Skeletal muscle tissue (tissue), 4 donors: Measurements from ENCODE around the gene TTLL10. TPM values are rescaled to one million over a fixed set of nuclear protein-coding genes. Genes with fewer than 3 reads are reported as not detected.

ENCODE experiments used
- H3K27ac ChIP-seq: one replicate; pipeline ENCODE4 v1.7.0; 2013; ENCODE audit warnings: mild to moderate bottlenecking, low read depth, low read length, inconsistent platforms
- H3K27me3 ChIP-seq, 3 donors: one replicate each; pipeline ENCODE4 v1.7.0; 2013; ENCODE audit warnings: low read length in 3 of 3; ENCODE audit not compliant: control insufficient read depth in 3 of 3, insufficient read depth in 3 of 3
- H3K36me3 ChIP-seq, 3 donors: one replicate each; pipeline ENCODE4 v1.7.0; 2013; ENCODE audit warnings: low read length in 3 of 3; ENCODE audit not compliant: control insufficient read depth in 3 of 3, insufficient read depth in 3 of 3
- H3K4me1 ChIP-seq, 3 donors: one replicate each; pipeline ENCODE4 v1.7.0; 2013; ENCODE audit warnings: low read length in 3 of 3, mild to moderate bottlenecking in 3 of 3; ENCODE audit not compliant: control insufficient read depth in 3 of 3, insufficient read depth in 3 of 3
- H3K4me3 ChIP-seq, 3 donors: one replicate each; pipeline ENCODE4 v1.7.0; 2013; ENCODE audit warnings: low read length in 3 of 3
- H3K9ac ChIP-seq, 3 donors: one replicate each; pipeline ENCODE4 v1.7.0; 2013; ENCODE audit warnings: low read length in 3 of 3, mild to moderate bottlenecking in 3 of 3, moderate library complexity in 2 of 3, low read depth in 1 of 3
- H3K9me3 ChIP-seq, 3 donors: one replicate each; pipeline ENCODE4 v1.7.0; 2013; ENCODE audit warnings: low read length in 3 of 3; ENCODE audit not compliant: control insufficient read depth in 3 of 3
- total RNA-seq: library from RNA; depleted of rRNA; stranded (reverse); fragments of >200 nt; gene quantifications from one replicate; pipeline ENCODE4 v1.2.3, GENCODE V29; 2014
- donor health status: Osteomylitis.

Gene TTLL10
- total RNA-seq, 1 donor from 2014 or later, result not detected

DNA sequence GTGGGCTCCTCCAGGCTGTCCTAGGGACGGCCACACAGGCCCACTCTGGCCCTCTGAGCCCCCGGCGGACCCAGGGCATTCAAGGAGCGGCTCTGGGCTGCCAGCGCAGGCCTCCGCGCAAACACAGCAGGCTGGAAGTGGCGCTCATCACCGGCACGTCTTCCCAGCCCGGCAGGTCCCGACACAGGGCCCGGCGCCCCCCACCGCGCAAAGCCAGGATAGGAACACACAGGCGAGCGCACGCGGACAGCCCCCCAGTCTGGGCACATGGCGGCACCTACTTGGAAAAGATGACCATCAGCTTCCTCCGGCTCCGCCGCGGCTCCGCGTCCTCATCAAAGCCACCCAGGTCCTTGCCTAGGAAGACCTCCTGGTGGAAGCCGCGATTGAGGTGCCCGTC lies 54.5 kb downstream of the TTLL10 start:
- Histone ChIP-seq H3K4me1 (peaks cover 29 to 50% (median 37%) of the 10 kb centered on the region in 3 donors), H3K27me3 (no peaks in the 10 kb centered on the region), H3K9ac (no peak overlapping the region), H3K9me3 (no peaks in the 10 kb centered on the region), H3K36me3 (peaks cover 21 to 40% (median 26%) of the 10 kb centered on the region in 3 donors), H3K27ac (no peak overlapping the region), H3K4me3 (no peak overlapping the region)

DNA sequence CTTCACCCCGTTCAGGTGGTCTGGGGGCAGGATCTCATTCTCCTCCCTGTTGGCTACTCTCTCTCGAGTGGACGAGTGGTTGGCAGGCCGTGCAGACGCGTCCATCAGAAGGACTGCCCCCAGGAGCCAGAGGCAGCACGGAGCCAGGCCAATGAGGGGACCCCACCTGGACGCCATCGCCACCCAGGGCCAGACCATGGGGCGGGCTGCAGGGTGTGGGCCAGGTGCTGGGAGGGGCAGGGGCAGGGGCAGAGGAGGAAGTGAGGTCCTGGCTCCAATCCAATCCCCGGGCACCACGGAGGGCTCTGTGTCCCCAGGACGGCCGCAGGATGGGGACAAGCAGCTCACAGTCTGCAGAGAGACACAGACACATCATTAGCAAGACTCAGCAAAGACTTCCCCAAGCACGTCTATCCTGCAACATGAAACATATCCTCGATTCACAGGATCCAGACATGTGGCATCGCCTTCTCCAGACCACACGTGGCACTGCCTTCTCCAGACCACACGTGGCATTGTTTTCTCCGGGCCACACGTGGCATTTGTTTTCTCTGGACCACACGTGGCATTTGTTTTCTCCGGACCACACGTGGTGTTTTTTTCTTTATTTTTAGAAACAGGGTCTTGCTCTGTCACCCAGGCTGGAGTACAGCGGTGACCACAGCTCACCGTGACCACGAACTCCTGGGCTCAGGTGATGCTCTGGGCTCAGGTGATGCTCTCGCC lies 55.1 kb downstream of the TTLL10 start:
- no peaks in the 10 kb centered on the region for H3K9me3 ChIP-seq
- peaks cover 18 to 37% (median 23%) of the 10 kb centered on the region in 3 donors for H3K36me3 ChIP-seq
- H3K4me3 ChIP-seq, result no peak overlapping the region
- H3K27ac ChIP-seq, result no peak overlapping the region
- no peaks in the 10 kb centered on the region for H3K27me3 ChIP-seq
- H3K9ac ChIP-seq, result no peak overlapping the region
- peaks cover 33 to 53% (median 37%) of the 10 kb centered on the region in 3 donors for H3K4me1 ChIP-seq

DNA sequence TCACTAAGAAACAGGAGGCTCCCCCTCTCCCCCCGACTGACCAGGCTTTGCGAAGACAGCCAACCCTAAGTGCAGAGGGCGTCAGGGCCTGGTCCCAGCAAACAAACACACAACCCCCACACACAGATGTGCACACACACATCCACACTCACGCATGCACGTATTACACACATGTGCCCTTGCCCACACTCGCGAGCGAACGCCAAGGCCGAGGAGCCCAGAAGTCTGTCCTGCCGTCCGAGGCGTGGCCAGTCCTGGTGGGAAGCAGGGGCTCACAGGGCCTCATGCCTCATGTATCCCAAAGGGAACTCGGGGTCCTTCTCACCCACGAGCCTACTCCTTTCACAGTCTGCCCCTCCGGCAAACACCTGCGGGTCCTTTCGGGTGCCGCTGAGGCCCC lies 56.1 kb downstream of the TTLL10 start:
- Histone ChIP-seq H3K27me3 (no peaks in the 10 kb centered on the region), H3K9me3 (no peaks in the 10 kb centered on the region), H3K27ac (no peak overlapping the region), H3K4me3 (peak overlapping the region in 2 of 3 donors; percentile 45 to 90), H3K9ac (peak overlapping the region; percentile 23 to 57 (median 50)), H3K4me1 (peaks cover 33 to 53% (median 37%) of the 10 kb centered on the region in 3 donors), H3K36me3 (peaks cover 23 to 37% (median 23%) of the 10 kb centered on the region in 3 donors)

DNA sequence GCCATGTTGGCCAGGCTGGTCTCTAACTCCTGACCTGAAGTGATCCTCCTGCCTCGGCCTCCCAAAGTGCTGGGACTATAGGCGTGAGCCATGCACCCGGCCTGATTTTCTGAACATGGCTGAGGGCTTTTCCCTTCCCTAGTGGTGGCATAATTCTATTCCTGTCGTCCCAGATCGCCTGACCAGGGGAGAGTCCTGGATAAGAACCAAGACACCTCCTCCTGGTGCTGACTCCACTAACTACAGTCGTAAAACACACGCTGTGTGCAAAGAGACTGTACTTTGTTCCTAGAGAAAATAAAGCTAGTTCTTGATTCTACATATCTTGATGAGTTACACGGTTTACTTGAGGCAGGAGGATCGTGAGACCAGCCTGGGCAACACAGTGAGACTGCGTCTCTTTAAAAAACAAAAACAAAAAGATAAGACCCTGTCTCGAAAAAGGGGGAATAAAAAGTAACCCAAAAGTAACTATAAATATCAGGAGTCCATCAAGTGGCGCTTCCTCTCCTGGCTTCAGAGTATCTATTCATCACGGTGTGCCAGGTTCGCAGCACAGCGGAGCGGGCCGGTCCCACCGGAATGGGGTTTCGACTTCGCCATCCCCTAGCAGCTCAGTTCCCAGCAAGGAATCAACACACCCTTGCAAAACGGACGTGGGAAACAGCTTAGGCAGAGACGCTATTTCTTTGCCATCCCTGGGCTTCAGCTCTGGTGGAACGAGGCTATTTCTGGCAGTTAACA lies 57.1 kb downstream of the TTLL10 start:
- no peaks in the 10 kb centered on the region for H3K27me3 ChIP-seq
- peak overlapping the region; percentile 92 for H3K27ac ChIP-seq
- no peaks in the 10 kb centered on the region for H3K9me3 ChIP-seq
- H3K4me1 ChIP-seq, result peaks cover 33 to 45% (median 33%) of the 10 kb centered on the region in 3 donors
- H3K9ac ChIP-seq, result peak overlapping the region; percentile 94 to 98 (median 97)
- peak overlapping the region; percentile 90 to 98 (median 98) for H3K4me3 ChIP-seq
- H3K36me3 ChIP-seq, result peaks cover 19 to 33% (median 21%) of the 10 kb centered on the region in 3 donors

DNA sequence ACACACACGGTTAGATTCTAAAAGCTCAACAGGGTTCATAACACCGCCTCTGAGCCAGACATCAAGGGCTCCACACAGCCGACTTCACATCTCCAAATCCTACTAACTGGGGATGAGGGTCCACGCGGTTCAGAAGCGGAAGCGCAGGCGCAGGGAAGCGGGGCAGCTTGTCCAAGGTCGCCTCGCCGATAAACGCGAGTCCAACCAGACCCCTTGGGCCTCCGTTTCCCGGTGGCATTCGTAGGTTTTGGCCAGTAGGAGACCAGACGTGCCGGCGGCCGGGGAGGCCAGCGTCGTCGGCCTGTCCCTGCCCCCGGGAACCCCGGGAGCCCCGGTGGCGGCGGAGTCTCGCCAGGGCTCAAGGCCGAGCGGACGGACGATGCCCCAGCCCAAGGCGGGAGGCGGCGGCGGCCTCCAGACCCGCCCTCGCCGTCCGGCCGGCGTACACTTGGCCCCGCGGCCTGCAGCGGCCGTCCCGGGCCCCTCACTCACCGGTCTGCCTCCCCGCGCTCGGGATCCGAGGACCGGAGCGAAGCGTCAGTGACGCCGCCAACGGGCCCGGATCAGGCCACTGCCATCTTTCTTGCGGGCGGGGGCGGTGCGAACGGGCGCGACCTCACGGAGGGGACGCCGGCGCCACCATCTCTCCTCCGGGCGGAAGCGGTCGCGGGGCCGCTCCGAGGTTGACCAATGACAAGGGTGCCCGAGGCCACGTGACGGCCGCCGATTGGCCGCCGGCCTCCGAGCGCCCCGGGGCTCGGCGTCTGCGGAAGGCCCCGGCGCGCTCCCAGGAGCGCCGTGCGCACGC lies 57.9 kb downstream of the TTLL10 start, which contains the start of gene SDF4:
Gene SDF4 (minus strand): TSS at position 602 of the 808 bp plus-strand sequence. CDS start 3,229 bp downstream, outside the sequence.
- peaks cover 15 to 26% (median 18%) of the 10 kb centered on the region in 3 donors for H3K36me3 ChIP-seq
- H3K9ac ChIP-seq, result peak within 1 kb of the TSS; percentile 94 to 98 (median 97)
- peak within 1 kb of the TSS; percentile 90 to 98 (median 98) for H3K4me3 ChIP-seq
- peaks cover 30 to 40% (median 33%) of the 10 kb centered on the region in 3 donors for H3K4me1 ChIP-seq
- H3K27me3 ChIP-seq, result peaks cover 0 to 1% (median 0%) of the 10 kb centered on the region in 3 donors
- peak within 1 kb of the TSS; percentile 92 for H3K27ac ChIP-seq
- no peaks in the 10 kb centered on the region for H3K9me3 ChIP-seq

DNA sequence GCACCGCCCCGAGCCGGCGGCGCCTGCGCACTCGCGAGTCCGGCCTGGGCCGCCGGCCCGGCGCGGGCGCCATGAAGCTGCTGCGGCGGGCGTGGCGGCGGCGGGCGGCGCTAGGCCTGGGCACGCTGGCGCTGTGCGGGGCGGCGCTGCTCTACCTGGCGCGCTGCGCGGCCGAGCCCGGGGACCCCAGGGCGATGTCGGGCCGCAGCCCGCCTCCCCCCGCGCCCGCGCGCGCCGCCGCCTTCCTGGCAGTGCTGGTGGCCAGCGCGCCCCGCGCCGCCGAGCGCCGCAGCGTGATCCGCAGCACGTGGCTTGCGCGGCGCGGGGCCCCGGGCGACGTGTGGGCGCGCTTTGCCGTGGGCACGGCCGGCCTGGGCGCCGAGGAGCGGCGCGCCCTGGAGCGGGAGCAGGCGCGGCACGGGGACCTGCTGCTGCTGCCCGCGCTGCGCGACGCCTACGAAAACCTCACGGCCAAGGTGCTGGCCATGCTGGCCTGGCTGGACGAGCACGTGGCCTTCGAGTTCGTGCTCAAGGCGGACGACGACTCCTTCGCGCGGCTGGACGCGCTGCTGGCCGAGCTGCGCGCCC lies 58.6 kb downstream of the TTLL10 start, which contains the start of gene B3GALT6:
Gene B3GALT6 (plus strand): TSS at position 30 of the 588 bp plus-strand sequence. CDS start 42 bp downstream, at position 72.
- H3K9ac ChIP-seq, result peak within 1 kb of the TSS; percentile 94 to 98 (median 97)
- peaks cover 5 to 8% (median 6%) of the 10 kb centered on the region in 3 donors for H3K27me3 ChIP-seq
- H3K4me1 ChIP-seq, result peaks cover 32 to 40% (median 33%) of the 10 kb centered on the region in 3 donors
- H3K36me3 ChIP-seq, result peaks cover 10 to 21% (median 13%) of the 10 kb centered on the region in 3 donors
- peak within 1 kb of the TSS; percentile 92 for H3K27ac ChIP-seq
- H3K4me3 ChIP-seq, result peak within 1 kb of the TSS; percentile 90 to 98 (median 98)
- H3K9me3 ChIP-seq, result no peaks in the 10 kb centered on the region

DNA sequence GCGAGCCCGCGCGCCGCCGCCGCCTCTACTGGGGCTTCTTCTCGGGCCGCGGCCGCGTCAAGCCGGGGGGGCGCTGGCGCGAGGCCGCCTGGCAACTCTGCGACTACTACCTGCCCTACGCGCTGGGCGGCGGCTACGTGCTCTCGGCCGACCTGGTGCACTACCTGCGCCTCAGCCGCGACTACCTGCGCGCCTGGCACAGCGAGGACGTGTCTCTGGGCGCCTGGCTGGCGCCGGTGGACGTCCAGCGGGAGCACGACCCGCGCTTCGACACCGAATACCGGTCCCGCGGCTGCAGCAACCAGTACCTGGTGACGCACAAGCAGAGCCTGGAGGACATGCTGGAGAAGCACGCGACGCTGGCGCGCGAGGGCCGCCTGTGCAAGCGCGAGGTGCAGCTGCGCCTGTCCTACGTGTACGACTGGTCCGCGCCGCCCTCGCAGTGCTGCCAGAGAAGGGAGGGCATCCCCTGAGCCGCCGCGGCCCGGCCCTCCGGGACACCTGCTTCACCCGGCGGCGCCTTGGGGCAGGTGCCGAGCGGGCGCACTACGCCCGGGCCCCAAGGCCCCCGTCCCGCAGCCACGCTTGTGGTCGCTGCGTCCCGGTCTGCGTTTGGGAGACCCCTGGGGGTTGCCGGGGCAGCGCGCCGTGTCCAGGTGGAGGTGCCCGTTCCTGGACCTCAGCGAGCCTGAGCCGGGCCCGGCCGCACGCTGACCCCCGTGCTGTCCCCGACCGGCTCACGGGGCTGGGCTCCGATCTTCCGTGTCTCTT lies 59.3 kb downstream of the TTLL10 start:
- peaks cover 11 to 15% (median 11%) of the 10 kb centered on the region in 3 donors for H3K27me3 ChIP-seq
- peak overlapping the region in 1 of 3 donors; percentile 57 for H3K9ac ChIP-seq
- peaks cover 33 to 40% (median 34%) of the 10 kb centered on the region in 3 donors for H3K4me1 ChIP-seq
- no peaks in the 10 kb centered on the region for H3K9me3 ChIP-seq
- H3K4me3 ChIP-seq, result peak overlapping the region; percentile 30 to 74 (median 70)
- H3K27ac ChIP-seq, result no peak overlapping the region
- peaks cover 5 to 14% (median 6%) of the 10 kb centered on the region in 3 donors for H3K36me3 ChIP-seq

DNA sequence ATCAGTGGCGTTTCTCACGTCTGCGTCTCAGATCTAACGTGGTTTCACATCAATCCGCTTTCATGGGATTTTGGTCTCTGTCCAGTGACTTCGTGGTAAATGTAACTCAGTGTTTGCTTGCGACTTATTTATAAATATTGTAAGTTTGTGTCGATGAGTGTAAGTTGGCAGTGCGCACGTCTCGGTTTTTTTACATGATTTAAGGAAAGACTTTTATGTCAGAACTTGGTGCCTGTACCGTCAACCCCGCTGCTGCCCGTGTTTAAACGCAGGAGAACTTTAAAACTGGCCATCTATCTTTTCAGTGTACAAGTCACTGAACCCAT lies 59.9 kb downstream of the TTLL10 start:
- no peak overlapping the region for H3K4me3 ChIP-seq
- H3K36me3 ChIP-seq, result peaks cover 5 to 9% (median 5%) of the 10 kb centered on the region in 3 donors
- H3K27me3 ChIP-seq, result peaks cover 17 to 20% (median 17%) of the 10 kb centered on the region in 3 donors
- peaks cover 33 to 44% (median 38%) of the 10 kb centered on the region in 3 donors for H3K4me1 ChIP-seq
- H3K27ac ChIP-seq, result no peak overlapping the region
- no peak overlapping the region for H3K9ac ChIP-seq
- no peaks in the 10 kb centered on the region for H3K9me3 ChIP-seq
